ENCODE results near the gene AFMID.
"Not testable (repeated sequence)": the region's sequence is repeated elsewhere in the genome, so short reads cannot be mapped to it uniquely, and the experiment has no call there.

Gene AFMID

GRCh38 chr17:78223765-78224164, 36.6 kb downstream of the AFMID start:
- no peak for DNase-seq (ENCODE audit: low read depth in 2 of 2)

DNA sequence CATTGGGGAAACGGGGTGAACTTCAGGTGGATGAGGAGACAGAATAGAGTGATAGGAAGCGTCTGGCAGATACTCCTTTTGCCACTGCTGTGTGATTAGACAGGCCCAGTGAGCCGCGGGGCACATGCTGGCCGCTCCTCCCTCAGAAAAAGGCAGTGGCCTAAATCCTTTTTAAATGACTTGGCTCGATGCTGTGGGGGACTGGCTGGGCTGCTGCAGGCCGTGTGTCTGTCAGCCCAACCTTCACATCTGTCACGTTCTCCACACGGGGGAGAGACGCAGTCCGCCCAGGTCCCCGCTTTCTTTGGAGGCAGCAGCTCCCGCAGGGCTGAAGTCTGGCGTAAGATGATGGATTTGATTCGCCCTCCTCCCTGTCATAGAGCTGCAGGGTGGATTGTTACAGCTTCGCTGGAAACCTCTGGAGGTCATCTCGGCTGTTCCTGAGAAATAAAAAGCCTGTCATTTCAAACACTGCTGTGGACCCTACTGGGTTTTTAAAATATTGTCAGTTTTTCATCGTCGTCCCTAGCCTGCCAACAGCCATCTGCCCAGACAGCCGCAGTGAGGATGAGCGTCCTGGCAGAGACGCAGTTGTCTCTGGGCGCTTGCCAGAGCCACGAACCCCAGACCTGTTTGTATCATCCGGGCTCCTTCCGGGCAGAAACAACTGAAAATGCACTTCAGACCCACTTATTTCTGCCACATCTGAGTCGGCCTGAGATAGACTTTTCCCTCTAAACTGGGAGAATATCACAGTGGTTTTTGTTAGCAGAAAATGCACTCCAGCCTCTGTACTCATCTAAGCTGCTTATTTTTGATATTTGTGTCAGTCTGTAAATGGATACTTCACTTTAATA, 37.3 kb downstream of the AFMID start:
- no peak for DNase-seq (ENCODE audit: low read depth in 2 of 2)

DNA sequence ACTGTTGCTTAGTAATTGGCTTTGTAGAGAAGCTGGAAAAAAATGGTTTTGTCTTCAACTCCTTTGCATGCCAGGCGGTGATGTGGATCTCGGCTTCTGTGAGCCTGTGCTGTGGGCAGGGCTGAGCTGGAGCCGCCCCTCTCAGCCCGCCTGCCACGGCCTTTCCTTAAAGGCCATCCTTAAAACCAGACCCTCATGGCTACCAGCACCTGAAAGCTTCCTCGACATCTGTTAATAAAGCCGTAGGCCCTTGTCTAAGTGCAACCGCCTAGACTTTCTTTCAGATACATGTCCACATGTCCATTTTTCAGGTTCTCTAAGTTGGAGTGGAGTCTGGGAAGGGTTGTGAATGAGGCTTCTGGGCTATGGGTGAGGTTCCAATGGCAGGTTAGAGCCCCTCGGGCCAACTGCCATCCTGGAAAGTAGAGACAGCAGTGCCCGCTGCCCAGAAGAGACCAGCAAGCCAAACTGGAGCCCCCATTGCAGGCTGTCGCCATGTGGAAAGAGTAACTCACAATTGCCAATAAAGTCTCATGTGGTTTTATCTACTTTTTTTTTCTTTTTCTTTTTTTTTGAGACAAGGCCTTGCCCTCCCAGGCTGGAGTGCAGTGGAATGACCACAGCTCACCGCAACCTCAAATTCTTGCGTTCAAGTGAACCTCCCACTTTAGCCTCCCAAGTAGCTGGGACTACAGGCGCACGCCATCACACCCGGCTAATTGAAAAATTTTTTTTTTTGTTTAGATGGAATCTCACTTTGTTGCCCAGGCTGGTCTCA, 38.1 kb downstream of the AFMID start:
- no peak for DNase-seq (ENCODE audit: low read depth in 2 of 2)

DNA sequence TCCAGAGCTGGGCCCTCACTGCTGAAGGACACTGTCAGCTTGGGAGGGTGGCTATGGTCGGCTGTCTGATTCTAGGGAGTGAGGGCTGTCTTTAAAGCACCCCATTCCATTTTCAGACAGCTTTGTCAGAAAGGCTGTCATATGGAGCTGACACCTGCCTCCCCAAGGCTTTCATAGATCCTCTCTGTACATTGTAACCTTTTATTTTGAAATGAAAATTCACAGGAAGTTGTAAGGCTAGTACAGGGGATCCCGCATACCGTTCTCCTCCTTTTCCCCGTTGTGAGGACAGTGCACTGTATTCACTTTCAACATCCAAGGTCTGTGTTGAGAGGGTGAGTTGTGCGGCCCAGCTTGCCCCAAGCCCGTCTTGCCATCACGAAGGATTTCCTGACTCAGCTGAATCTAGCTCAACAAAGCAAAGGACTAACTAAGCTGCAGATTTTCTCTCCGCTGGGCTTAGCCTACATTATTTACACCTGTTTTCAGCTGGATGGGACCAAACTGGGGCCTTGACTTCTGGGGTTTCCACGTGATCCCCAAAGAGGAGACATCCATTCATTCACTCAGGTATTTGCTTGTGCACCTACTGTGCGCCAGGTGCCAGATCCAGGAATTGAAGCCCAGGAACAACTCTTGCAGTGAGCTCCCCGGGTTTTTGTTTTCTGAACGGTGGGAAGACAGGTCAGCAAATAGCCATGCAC, 39.0 kb downstream of the AFMID start:
- DNase-seq (ENCODE audit: low read depth in 2 of 2) = no peak

GRCh38 chr17:78226759-78227454, 39.7 kb downstream of the AFMID start:
- DNase-seq (ENCODE audit: low read depth in 2 of 2) = no peak

GRCh38 chr17:78227455-78227916, 40.3 kb downstream of the AFMID start:
- DNase-seq (ENCODE audit: low read depth in 2 of 2) = no peak

- DNase-seq (ENCODE audit: low read depth in 2 of 2) = no peak
Observed at GRCh38 chr17:78228176-78228575, 41.0 kb downstream of the AFMID start.

DNA sequence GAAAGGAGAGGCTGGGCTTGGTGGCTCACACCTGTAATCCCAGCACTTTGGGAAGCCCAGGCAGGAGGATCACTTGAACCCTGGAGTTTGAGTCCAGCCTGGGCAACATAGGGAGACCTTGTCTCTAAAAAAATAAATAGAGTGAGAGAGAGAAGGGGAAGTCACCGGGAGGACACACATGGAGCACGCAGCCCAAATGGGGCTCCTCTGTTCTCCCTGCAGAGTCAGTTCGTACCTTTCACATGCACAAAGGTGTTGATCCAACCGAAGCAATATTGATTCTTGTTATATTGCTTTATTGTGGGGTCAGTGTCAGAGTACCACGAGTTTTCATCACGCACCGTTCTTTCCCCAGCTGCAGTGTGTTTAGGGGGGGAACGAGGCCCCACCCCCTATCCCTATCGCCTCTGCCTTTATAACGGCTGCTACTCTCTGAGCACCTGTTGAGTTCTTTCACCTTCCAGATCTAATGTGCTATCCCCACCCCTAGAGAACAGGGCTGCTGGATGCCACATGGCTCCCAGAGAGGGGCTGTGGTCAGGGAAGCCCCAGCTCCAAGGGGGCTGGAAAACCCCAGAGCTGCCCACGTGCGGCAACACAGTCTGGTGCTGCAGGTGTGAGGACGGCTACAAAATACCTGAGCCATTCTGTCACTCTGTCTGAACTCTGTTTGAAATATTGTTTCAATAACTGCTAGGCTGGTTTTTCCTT, 43.2 kb downstream of the AFMID start:
- no peak for DNase-seq (ENCODE audit: low read depth in 2 of 2)

- DNase-seq (ENCODE audit: low read depth in 2 of 2) = no peak
Observed at GRCh38 chr17:78230996-78231935, 44.1 kb downstream of the AFMID start, which contains the start of gene TMEM235. Gene TMEM235, plus strand, starts transcription at chr17:78231631. Its CDS starts 393 bp downstream, at chr17:78232024.

- DNase-seq (ENCODE audit: low read depth in 2 of 2) = no peak
Observed at GRCh38 chr17:78231991-78232858, 45.1 kb downstream of the AFMID start.

DNA sequence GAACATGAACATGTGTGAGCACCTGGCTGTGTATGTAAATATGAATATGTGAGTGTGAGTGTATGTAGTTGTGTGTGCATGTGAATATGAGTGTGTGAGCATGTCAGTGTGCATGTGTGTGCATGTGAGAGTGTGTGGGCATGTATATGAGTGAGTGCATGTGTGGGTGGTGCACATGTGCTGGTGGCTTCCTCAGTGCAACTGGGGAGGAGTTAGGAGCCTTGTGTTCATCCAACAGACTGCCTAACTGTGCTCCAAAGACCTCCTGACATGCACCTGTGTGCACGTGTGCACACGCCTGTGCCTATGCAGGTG, 45.7 kb downstream of the AFMID start:
- DNase-seq (ENCODE audit: low read depth in 2 of 2) = no peak

DNA sequence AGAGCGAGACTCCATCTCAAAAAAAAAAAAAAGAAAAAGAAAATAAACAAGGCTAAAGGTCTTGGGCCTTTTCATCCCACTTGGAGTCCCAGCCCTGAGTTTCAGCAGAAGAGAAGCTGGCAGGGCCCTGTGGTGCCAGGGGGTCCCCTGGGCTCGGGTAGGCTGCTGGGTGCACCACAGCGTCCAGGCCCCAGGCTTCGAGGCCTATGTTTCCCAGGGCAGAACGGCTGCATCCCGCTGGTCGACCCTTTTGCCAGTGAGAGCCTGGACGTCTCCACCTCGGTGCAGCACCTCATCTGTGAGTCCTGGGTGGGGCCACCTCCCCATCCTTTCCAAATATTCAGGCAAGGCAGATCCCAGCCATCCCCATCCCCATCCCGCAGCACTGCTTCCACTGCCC, 46.5 kb downstream of the AFMID start:
- DNase-seq (ENCODE audit: low read depth in 2 of 2) = no peak

DNA sequence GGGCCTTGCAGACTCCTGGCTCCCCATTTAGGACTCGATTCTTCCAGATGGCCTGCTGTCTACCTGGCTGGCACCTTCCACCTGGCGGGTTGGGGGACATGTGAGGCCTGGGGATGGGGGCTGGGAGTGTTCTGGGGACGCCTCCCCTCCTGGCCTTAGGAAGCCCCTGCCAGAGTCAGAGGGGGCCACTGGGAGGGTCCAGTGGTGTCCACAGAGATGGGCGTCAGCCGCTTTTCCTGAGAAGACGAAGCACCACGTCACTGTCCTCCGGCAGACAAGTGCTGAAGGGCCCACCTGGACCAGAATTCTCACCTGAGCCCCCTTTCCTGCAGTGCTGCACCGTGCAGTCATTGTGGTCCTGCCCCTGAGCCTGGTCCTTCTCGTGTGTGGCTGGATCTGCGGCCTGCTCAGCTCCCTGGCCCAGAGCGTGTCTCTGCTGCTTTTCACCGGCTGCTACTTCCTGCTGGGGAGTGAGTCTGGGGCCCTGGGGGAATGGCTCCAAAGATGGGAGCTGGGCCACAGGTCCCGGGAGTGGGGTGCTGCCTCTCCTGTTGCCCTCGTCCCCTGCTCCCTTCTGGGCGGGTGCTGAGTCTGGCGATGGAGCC, 47.2 kb downstream of the AFMID start:
- DNase-seq (ENCODE audit: low read depth in 2 of 2) = no peak

DNA sequence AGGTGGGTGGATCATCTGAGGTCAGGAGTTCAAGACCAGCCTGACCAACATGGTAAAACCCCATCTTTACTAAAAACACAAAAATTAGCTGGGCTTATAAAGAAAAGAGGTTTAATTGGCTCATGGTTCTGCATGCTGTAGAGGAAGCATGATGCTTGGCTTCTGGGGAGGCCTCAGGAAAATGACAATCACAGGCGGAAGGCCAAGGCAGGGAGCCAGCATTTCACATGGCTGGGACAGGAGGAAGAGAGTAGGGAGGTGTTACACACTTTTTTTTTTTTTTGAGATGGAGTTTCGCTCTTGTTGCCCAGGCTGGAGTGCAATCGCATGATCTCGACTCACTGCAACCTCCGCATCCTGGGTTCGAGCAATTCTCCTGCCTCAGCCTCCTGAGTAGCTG, 47.9 kb downstream of the AFMID start:
- not testable (repeated sequence) for DNase-seq (ENCODE audit: low read depth in 2 of 2)

GRCh38 chr17:78235885-78236284, 48.7 kb downstream of the AFMID start:
- DNase-seq (ENCODE audit: low read depth in 2 of 2) = no peak

- no peak for DNase-seq (ENCODE audit: low read depth in 2 of 2)
Observed at GRCh38 chr17:78236362-78237127, 49.4 kb downstream of the AFMID start.

DNA sequence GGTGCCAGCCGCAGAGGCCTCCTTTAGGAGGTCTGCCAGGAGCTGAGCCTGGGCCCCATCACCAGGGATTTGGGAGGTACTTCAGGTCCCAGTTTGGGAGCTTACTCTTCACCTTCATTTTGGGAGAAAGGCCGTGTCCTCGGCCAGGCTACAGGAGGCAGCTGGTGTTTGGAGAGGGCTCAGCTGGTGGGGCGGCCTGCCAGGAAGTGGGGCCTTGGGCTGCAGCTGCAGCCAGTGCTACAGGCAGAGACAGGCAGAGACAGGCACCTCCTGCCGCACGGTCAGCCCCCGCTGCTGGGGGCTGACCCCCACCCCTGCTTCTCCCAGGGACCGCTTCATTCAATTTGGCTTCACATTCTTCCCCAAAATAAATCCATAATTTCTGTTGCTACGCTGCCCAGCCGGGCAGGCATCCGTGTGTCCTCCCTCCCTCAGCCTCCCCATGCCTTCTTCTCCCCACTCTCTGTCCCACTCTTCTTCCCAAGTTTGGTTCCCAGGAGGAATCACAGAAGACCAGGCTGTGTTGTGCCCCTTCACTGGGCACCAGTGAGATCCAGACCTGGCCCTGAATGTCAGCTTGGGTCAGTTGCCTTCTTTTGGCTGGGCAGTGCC, 50.3 kb downstream of the AFMID start:
- DNase-seq (ENCODE audit: low read depth in 2 of 2) = no peak
